Ascending aorta (tissue), 2 donors: ENCODE results near the gene TMEM132C. TPM values are rescaled to one million over a fixed set of nuclear protein-coding genes. Genes with fewer than 3 reads are reported as not detected.

Experiments used
- DNase-seq, 2 donors: peaks; one replicate each; pipeline ENCODE4 v3.0.0-alpha.2; 2019; ENCODE audit warnings: low spot score in 2 of 2
- H3K27ac ChIP-seq, 2 donors: fragments of 200-600 bp; sonication (generic); one replicate each; pipeline ENCODE4 v1.5.1; 2016 to 2017; ENCODE audit warnings: mild to moderate bottlenecking in 1 of 2
- H3K27me3 ChIP-seq: fragments of 200-600 bp; sonication (generic); one replicate; pipeline ENCODE4 v1.5.1; 2017
- H3K36me3 ChIP-seq, 2 donors: fragments of 200-600 bp; sonication (generic); one replicate each; pipeline ENCODE4 v1.5.1; 2016
- H3K4me1 ChIP-seq, 2 donors: fragments of 200-600 bp; sonication (generic); one replicate each; pipeline ENCODE4 v1.5.1; 2016 to 2017; ENCODE audit warnings: mild to moderate bottlenecking in 1 of 2
- H3K4me3 ChIP-seq, 2 donors: fragments of 200-600 bp; sonication (generic); one replicate each; pipeline ENCODE4 v1.5.1; 2016 to 2017; ENCODE audit warnings: mild to moderate bottlenecking in 1 of 2
- H3K9me3 ChIP-seq, 2 donors: fragments of 200-600 bp; sonication (generic); one replicate each; pipeline ENCODE4 v1.5.1; 2016
- intact Hi-C: fragments of 100-400 bp; cut with DNase I; formaldehyde crosslinking; loops from one replicate; pipeline ENCODE4 v1.15.1; 2023
- total RNA-seq: library from RNA; depleted of rRNA; stranded (reverse); fragments of >200 nt; gene quantifications from one replicate; pipeline ENCODE4 v1.1.0, GENCODE V29; 2016
- TF ChIP-seq, protein P1 (sequence below), 3 experiments: fragments of 200-600 bp in 2 of 3; fragments of 450-650 bp in 1 of 3; sonication (generic) in 2 of 3; IDR thresholded peaks; one replicate each; pipeline ENCODE4 v1.5.1; 2016 to 2019; ENCODE audit warnings: antibody characterized with exemption in 3 of 3, mild to moderate bottlenecking in 1 of 3, moderate library complexity in 1 of 3

TMEM132C gene
- total RNA-seq, 1 donor from 2014 or later, result 0.96 TPM

DNA sequence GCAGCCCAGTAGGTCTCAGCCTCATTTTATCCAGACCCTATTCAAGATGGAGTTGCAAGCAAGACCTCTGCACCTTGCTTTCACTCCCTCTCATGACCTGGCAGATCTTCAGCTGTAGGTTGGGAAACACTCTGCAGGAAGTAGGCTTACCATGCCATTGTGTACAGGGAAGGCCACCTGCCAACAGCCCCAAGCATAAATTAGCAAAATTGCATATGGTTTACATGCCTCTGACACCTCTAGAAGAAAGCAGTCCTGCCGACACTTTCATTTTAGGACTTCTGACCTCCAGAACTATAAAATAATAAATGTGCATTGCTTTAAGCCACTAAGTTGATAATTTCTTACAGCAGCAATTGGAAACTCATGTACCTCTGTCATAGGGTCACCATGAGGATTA, 459.9 kb downstream of the TMEM132C start:
- Histone ChIP-seq H3K27me3 (no peaks in the 10 kb centered on the region), H3K4me3 (no peak overlapping the region), H3K9me3 (no peaks in the 10 kb centered on the region), H3K4me1 (no peaks in the 10 kb centered on the region), H3K27ac (no peak overlapping the region), H3K36me3 (no peaks in the 10 kb centered on the region)
- intact Hi-C loops, result no loop called here
- TF ChIP-seq, protein P1, sequence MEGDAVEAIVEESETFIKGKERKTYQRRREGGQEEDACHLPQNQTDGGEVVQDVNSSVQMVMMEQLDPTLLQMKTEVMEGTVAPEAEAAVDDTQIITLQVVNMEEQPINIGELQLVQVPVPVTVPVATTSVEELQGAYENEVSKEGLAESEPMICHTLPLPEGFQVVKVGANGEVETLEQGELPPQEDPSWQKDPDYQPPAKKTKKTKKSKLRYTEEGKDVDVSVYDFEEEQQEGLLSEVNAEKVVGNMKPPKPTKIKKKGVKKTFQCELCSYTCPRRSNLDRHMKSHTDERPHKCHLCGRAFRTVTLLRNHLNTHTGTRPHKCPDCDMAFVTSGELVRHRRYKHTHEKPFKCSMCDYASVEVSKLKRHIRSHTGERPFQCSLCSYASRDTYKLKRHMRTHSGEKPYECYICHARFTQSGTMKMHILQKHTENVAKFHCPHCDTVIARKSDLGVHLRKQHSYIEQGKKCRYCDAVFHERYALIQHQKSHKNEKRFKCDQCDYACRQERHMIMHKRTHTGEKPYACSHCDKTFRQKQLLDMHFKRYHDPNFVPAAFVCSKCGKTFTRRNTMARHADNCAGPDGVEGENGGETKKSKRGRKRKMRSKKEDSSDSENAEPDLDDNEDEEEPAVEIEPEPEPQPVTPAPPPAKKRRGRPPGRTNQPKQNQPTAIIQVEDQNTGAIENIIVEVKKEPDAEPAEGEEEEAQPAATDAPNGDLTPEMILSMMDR (IDR thresholded peaks at IDR 0.05), result no peak
- DNase-seq, result no peak

DNA sequence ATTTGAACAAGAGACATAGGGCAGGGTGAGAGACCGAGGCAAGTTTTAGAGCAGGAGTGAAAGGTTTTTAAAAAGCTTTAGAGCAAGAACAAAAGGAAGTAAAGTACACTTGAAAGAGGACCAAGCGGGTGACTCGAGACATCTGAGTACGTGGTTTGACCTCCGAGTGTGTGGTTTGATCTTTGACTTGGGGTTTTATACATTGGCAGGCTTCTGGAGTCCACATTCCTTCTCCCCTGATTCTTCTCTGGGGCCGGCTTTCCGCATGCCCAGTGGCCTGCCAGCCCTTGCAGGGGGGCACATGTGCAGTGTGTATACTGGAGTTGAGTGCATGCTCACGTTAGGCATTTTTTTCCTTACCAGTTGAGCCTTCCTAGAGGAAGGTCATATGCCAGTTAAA, 460.5 kb downstream of the TMEM132C start:
- intact Hi-C loops, result no loop called here
- H3K27ac ChIP-seq, result no peak overlapping the region
- H3K4me3 ChIP-seq, result no peak overlapping the region
- H3K36me3 ChIP-seq, result no peaks in the 10 kb centered on the region
- DNase-seq, result no peak
- TF ChIP-seq, protein P1 (IDR thresholded peaks at IDR 0.05), result no peak
- no peaks in the 10 kb centered on the region for H3K27me3 ChIP-seq
- H3K4me1 ChIP-seq, result no peaks in the 10 kb centered on the region
- no peaks in the 10 kb centered on the region for H3K9me3 ChIP-seq

- H3K27ac ChIP-seq, result no peak overlapping the region
- no peaks in the 10 kb centered on the region for H3K36me3 ChIP-seq
- H3K27me3 ChIP-seq, result no peaks in the 10 kb centered on the region
- no peaks in the 10 kb centered on the region for H3K9me3 ChIP-seq
- TF ChIP-seq, protein P1 (IDR thresholded peaks at IDR 0.05), result no peak
- H3K4me3 ChIP-seq, result no peak overlapping the region
- intact Hi-C loops, result no loop called here
- no peak for DNase-seq
- no peaks in the 10 kb centered on the region for H3K4me1 ChIP-seq
Observed at GRCh38 chr12:128727999-128728398, 461.0 kb downstream of the TMEM132C start.

DNA sequence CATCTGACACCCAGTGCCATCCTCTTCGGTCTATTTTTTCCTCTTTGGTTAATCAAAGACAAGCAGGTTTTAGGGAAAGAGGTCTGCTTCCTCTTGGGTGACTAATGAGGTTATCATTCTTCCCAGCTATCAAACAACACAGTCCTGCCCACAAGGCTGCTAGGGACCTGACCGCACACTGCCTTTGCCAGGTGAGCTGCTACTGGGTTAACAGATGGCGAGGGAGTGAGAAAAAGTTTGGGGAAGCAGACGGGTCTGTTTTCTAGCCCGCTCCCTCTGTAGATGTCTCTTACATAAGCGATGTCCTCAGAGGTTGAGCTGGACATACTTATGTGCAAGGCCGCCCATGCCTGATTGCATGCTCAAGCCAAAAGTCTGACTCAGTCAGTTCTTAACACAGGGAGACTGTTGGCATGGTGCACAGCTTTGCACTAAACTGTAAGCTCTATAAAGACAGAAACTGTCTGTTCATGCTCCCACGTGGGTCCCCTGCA, 462.7 kb downstream of the TMEM132C start:
- Histone ChIP-seq H3K4me3 (no peak overlapping the region), H3K4me1 (no peaks in the 10 kb centered on the region), H3K27me3 (no peaks in the 10 kb centered on the region), H3K27ac (no peak overlapping the region), H3K36me3 (no peaks in the 10 kb centered on the region), H3K9me3 (no peaks in the 10 kb centered on the region)
- TF ChIP-seq, protein P1 (IDR thresholded peaks at IDR 0.05), result no peak
- no peak for DNase-seq
- intact Hi-C loops, result no loop called here

DNA sequence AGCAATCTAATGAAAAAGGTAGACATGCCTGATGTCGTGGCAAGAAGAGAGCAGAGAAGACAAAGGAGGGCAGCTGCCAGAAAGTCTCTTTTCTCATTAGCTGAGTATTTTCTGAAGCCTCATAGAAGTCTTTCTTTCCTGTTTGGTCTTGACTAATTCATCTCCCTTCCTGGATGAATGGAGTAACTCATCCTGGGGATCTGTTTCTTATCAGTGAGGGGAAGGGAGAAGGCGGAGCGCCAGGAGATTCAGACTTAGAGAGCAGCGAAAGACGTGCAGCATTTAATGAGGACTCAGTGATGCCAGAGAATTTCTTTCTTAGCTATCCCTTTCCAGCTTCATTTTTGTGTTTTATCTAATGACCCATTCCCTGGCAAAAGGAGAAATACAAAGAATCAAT, 467.4 kb downstream of the TMEM132C start:
- no peaks in the 10 kb centered on the region for H3K4me1 ChIP-seq
- TF ChIP-seq, protein P1 (IDR thresholded peaks at IDR 0.05), result no peak
- intact Hi-C loops, result no loop called here
- H3K9me3 ChIP-seq, result no peaks in the 10 kb centered on the region
- no peaks in the 10 kb centered on the region for H3K36me3 ChIP-seq
- H3K27ac ChIP-seq, result no peak overlapping the region
- no peak overlapping the region for H3K4me3 ChIP-seq
- H3K27me3 ChIP-seq, result no peaks in the 10 kb centered on the region
- DNase-seq, result no peak
